Esophagus (tissue), 2 donors: ENCODE measurements around the gene BMPR2. TPM values are rescaled to one million over a fixed set of nuclear protein-coding genes. Genes with fewer than 3 reads are reported as not detected.
"Not testable (repeated sequence)": the region's sequence is repeated elsewhere in the genome, so short reads cannot be mapped to it uniquely, and the experiment has no call there.

Experiments
- H3K27ac ChIP-seq, 2 donors: one replicate each; pipeline ENCODE4 v1.5.1; 2013; ENCODE audit warnings: low read depth in 2 of 2, mild to moderate bottlenecking in 2 of 2, inconsistent platforms in 1 of 2, low read length in 1 of 2, moderate library complexity in 1 of 2
- H3K27me3 ChIP-seq, 2 donors: one replicate each; pipeline ENCODE4 v1.6.1; 2013; ENCODE audit warnings: low read length in 2 of 2, control low read depth in 1 of 2, mild to moderate bottlenecking in 1 of 2; ENCODE audit not compliant: insufficient read depth in 2 of 2, control insufficient read depth in 1 of 2
- H3K36me3 ChIP-seq, 2 donors: one replicate each; pipeline ENCODE4 v1.6.1; 2013; ENCODE audit warnings: low read length in 1 of 2; ENCODE audit not compliant: control insufficient read depth in 2 of 2, insufficient read depth in 2 of 2
- H3K4me1 ChIP-seq, 2 donors: one replicate each; pipeline ENCODE4 v1.6.1; 2013; ENCODE audit warnings: low read length in 1 of 2; ENCODE audit not compliant: control insufficient read depth in 2 of 2, insufficient read depth in 2 of 2
- H3K4me3 ChIP-seq, 2 donors: one replicate each; pipeline ENCODE4 v1.5.1; 2013; ENCODE audit warnings: low read length in 2 of 2, mild to moderate bottlenecking in 2 of 2, low read depth in 1 of 2, moderate library complexity in 1 of 2
- H3K9me3 ChIP-seq, 2 donors: one replicate each; pipeline ENCODE4 v1.6.1; 2013; ENCODE audit warnings: mild to moderate bottlenecking in 2 of 2, low read depth in 1 of 2, low read length in 1 of 2, moderate library complexity in 1 of 2; ENCODE audit not compliant: control insufficient read depth in 2 of 2, insufficient read depth in 1 of 2
- WGBS, 2 donors: extraction: QIAGEN DNeasy Blood & Tissue Kit; methylation state at CpG; one replicate each; pipeline ENCODE4 v1.1.7; 2013; 5-methylcytosine and 5-hydroxymethylcytosine counted together
- polyA plus RNA-seq, 2 donors: library from polyadenylated mRNA; stranded (reverse); fragments of 200-250 nt; gene quantifications; one replicate each; pipeline ENCODE4 v1.2.3, GENCODE V29; 2013
- donor health status: healthy with polysubstance abuse.
- donor health status: Bipolar disorder and iron deficiency.

BMPR2 gene
- polyA plus RNA-seq, 2 donors: 4.7 to 5.2 TPM

GRCh38 chr2:202535290-202535689, 159.2 kb downstream of the BMPR2 start:
- not testable (repeated sequence) for H3K27ac ChIP-seq, H3K27me3 ChIP-seq, H3K4me1 ChIP-seq, H3K9me3 ChIP-seq, H3K36me3 ChIP-seq, H3K4me3 ChIP-seq
- 87 to 99% methylated on average over 5 to 20 of the region's 30 CpGs for WGBS, 2 donors

GRCh38 chr2:202541137-202541536, 165.0 kb downstream of the BMPR2 start:
- Histone ChIP-seq H3K4me3 (no peak overlapping the region), H3K9me3 (no peaks in the 10 kb centered on the region), H3K27me3 (no peaks in the 10 kb centered on the region), H3K4me1 (no peaks in the 10 kb centered on the region), H3K27ac (no peak overlapping the region), H3K36me3 (no peaks in the 10 kb centered on the region)
- WGBS, 2 donors: 59 to 83% methylated on average over 3 of the region's 3 CpGs

- Histone ChIP-seq H3K4me1 (no peaks in the 10 kb centered on the region), H3K27ac (no peak overlapping the region), H3K27me3 (no peaks in the 10 kb centered on the region), H3K4me3 (no peak overlapping the region), H3K9me3 (no peaks in the 10 kb centered on the region), H3K36me3 (no peaks in the 10 kb centered on the region)
- WGBS, 2 donors: 63 to 64% methylated on average over 3 of the region's 3 CpGs
Measured at GRCh38 chr2:202542142-202542541, 166.0 kb downstream of the BMPR2 start.

GRCh38 chr2:202545523-202545922, 169.4 kb downstream of the BMPR2 start:
- 47 to 58% methylated on average over 1 of the region's 1 CpG for WGBS, 2 donors

GRCh38 chr2:202545931-202546330, 169.8 kb downstream of the BMPR2 start:
- WGBS, 2 donors: 90 to 97% methylated on average over 2 of the region's 2 CpGs

More at GRCh38 chr2:202545523-202545922, 169.4 kb downstream of the BMPR2 start:
- Histone ChIP-seq H3K27ac (no peak overlapping the region), H3K9me3 (no peaks in the 10 kb centered on the region), H3K36me3 (no peaks in the 10 kb centered on the region), H3K4me1 (no peaks in the 10 kb centered on the region), H3K4me3 (no peak overlapping the region), H3K27me3 (no peaks in the 10 kb centered on the region)

GRCh38 chr2:202546499-202547141, 170.5 kb downstream of the BMPR2 start:
- H3K4me3 ChIP-seq, H3K27ac ChIP-seq, H3K4me1 ChIP-seq, H3K9me3 ChIP-seq, H3K27me3 ChIP-seq, H3K36me3 ChIP-seq: not testable (repeated sequence)
- 75 to 79% methylated on average over 13 of the region's 13 CpGs for WGBS, 2 donors

More at GRCh38 chr2:202545931-202546330, 169.8 kb downstream of the BMPR2 start:
- H3K4me1 ChIP-seq: no peaks in the 10 kb centered on the region
- no peaks in the 10 kb centered on the region for H3K36me3 ChIP-seq
- no peak overlapping the region for H3K4me3 ChIP-seq
- H3K27me3 ChIP-seq: no peaks in the 10 kb centered on the region
- no peak overlapping the region for H3K27ac ChIP-seq
- H3K9me3 ChIP-seq: no peaks in the 10 kb centered on the region

- Histone ChIP-seq H3K4me1 (no peaks in the 10 kb centered on the region), H3K27ac (no peak overlapping the region), H3K36me3 (no peaks in the 10 kb centered on the region), H3K27me3 (no peaks in the 10 kb centered on the region), H3K4me3 (no peak overlapping the region), H3K9me3 (no peaks in the 10 kb centered on the region)
- WGBS, 2 donors: 84 to 92% methylated on average over 2 of the region's 2 CpGs
Measured at GRCh38 chr2:202548240-202548639, 172.1 kb downstream of the BMPR2 start.

GRCh38 chr2:202551000-202551399, 174.9 kb downstream of the BMPR2 start:
- H3K36me3 ChIP-seq, H3K9me3 ChIP-seq, H3K4me3 ChIP-seq, H3K27ac ChIP-seq, H3K4me1 ChIP-seq, H3K27me3 ChIP-seq: not testable (repeated sequence)
- 91 to 98% methylated on average over 9 to 10 of the region's 10 CpGs for WGBS, 2 donors

GRCh38 chr2:202555356-202555755, 179.2 kb downstream of the BMPR2 start:
- H3K9me3 ChIP-seq: no peaks in the 10 kb centered on the region
- H3K27me3 ChIP-seq: no peaks in the 10 kb centered on the region
- no peak overlapping the region for H3K4me3 ChIP-seq
- 89 to 94% methylated on average over 4 of the region's 4 CpGs for WGBS, 2 donors
- H3K36me3 ChIP-seq: peaks cover 0 to 5% of the 10 kb centered on the region in 2 donors
- H3K27ac ChIP-seq: no peak overlapping the region
- no peaks in the 10 kb centered on the region for H3K4me1 ChIP-seq

- Histone ChIP-seq H3K4me3 (no peak overlapping the region), H3K27me3 (no peaks in the 10 kb centered on the region), H3K9me3 (no peaks in the 10 kb centered on the region), H3K4me1 (no peaks in the 10 kb centered on the region), H3K36me3 (peaks cover 0 to 5% of the 10 kb centered on the region in 2 donors), H3K27ac (no peak overlapping the region)
- WGBS, 2 donors: 78 to 88% methylated on average over 1 of the region's 1 CpG
Measured at GRCh38 chr2:202560200-202560599, 184.1 kb downstream of the BMPR2 start.
